Renal pelvis (tissue), 4 donors: ENCODE measurements around the gene SFT2D1. TPM values are rescaled to one million over a fixed set of nuclear protein-coding genes. Genes with fewer than 3 reads are reported as not detected.

Experiments used
- DNase-seq: peaks from one replicate; pipeline ENCODE4 v3.0.0-alpha.2; 2013
- polyA plus RNA-seq, 3 donors: library from polyadenylated mRNA; unstranded; fragments of 120-200 nt; gene quantifications; one replicate each; pipeline ENCODE4 v1.2.1, GENCODE V29; 2013; ENCODE audit not compliant: insufficient read length in 3 of 3

The SFT2D1 gene
- polyA plus RNA-seq, 3 donors: 59.5 to 84.6 (median 70.0) TPM

GRCh38 chr6:166282394-166283032, 59.8 kb downstream of the SFT2D1 start:
- no peak for DNase-seq

- no peak for DNase-seq
Measured at GRCh38 chr6:166281104-166281503, 61.2 kb downstream of the SFT2D1 start.

DNA sequence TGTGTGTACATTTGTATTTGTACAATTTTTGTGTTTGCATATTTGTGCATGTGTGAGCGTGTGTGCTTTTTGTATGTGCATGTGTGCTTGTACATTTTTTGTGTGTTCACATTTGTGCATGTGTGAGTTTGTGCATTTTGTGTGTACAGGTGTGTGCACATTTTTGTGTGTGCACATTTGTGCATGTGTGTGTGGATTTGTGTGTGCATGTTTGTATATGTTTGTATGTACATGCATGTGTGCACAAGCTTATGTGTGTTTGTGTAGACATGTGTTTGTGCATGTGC, 63.0 kb downstream of the SFT2D1 start:
- no peak for DNase-seq

GRCh38 chr6:166278579-166279392, 63.6 kb downstream of the SFT2D1 start:
- DNase-seq: no peak

- DNase-seq: no peak
Measured at GRCh38 chr6:166277892-166278578, 64.3 kb downstream of the SFT2D1 start.

DNA sequence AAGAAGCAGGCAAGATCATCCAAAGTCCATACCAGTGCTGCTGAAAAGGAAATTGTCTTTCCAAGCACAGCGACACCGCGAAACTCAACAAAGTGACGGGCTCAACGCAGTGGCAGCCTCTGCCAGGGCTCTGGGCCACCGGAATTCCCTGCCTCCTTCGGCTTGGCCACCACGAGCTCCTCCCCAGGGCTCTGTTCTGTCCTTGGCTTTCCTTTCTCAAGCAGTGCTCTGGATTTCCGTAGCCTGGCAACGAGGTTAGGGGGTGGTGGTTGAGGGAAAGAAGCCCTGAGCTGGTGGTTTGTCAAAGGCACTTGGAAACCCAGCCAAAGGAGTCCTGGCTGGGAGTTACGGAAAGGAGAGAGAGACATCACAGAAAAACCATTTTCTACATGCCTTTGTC, 65.3 kb downstream of the SFT2D1 start:
- DNase-seq: no peak

DNA sequence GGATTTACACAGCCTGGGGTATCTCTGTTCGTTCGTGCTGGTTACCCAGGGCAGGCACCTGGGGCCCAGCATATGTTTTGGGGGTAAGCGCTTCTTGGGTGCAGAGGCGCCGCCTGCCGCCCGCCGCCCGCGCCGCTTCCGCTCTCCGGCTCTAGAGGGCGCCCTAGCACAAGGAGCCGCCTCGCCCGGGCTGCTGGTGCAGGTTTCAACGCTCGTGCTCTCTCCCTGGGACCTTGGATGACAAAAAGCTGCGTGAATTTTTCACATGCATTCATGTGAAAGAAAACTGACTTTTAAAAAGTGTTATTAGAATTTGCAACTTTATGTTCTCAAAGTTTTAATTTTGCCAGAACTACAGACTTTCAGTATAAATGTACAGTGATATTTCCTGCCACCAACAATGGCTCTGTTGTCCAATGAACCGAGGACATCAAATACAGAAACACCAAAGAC, 66.6 kb downstream of the SFT2D1 start:
- DNase-seq: peak; percentile 50

GRCh38 chr6:166274739-166275370, 67.5 kb downstream of the SFT2D1 start:
- DNase-seq: no peak

DNA sequence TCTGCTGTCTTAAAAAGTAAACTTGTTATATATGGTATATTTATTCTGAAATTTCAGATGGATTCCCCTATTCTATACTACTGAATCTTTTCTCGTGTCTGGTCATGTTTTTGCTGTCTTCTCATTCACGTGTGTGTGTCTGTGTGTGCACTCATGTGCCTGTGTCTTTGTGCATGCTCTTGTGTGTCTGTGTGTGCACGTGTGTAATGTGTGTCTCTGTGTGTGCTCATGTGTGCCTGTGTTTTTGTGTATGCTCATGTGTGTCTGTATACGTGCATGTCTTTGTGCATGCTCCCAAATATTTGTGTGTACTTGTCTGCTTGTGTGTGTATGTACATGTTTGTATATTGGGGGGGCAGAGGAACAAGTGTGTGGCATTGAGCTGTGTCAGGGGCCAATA, 68.2 kb downstream of the SFT2D1 start:
- DNase-seq: no peak

DNA sequence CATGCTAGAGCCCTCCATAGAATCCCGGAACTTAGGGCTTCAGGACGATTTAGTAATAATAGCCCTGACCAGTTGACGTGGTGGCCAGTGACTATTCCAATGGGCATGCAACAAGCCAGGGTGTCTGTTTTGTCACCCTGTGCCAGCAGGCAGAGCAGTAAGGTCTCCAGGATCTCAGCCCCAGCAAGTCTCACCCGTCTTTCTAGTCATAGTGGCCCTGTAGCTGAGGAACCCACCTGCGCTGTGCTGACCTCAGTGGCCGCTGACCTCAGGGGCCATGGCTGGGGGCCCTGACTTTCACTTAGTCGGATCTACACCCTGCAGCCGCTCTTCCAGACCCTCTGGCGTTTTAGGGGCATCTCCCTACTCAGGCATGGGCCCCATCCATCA, 71.0 kb downstream of the SFT2D1 start:
- no peak for DNase-seq

GRCh38 chr6:166270706-166271375, 71.5 kb downstream of the SFT2D1 start:
- DNase-seq: no peak

Other genes starting within 250 kb of the SFT2D1 start
- gene TBXT, start 174.7 kb downstream of the SFT2D1 start, polyA plus RNA-seq: not detected
- gene PRR18, start 34.2 kb downstream of the SFT2D1 start, polyA plus RNA-seq: under 1 TPM; 0.27 to 0.30 (median 0.28) TPM
- gene MPC1, start 40.4 kb upstream of the SFT2D1 start, polyA plus RNA-seq: 10 to 100 TPM; 74.5 to 85.6 (median 78.1) TPM
- under 1 TPM; 0.09 to 0.53 (median 0.25) TPM for gene RAMACL, start 244.1 kb upstream of the SFT2D1 start, polyA plus RNA-seq